ENCODE data around the gene LRRK1. TPM values are rescaled to one million over a fixed set of nuclear protein-coding genes. Genes with fewer than 3 reads are reported as not detected.

LRRK1 gene
- total RNA-seq, 1 donor from 2014 or later, result 4.2 TPM

DNA sequence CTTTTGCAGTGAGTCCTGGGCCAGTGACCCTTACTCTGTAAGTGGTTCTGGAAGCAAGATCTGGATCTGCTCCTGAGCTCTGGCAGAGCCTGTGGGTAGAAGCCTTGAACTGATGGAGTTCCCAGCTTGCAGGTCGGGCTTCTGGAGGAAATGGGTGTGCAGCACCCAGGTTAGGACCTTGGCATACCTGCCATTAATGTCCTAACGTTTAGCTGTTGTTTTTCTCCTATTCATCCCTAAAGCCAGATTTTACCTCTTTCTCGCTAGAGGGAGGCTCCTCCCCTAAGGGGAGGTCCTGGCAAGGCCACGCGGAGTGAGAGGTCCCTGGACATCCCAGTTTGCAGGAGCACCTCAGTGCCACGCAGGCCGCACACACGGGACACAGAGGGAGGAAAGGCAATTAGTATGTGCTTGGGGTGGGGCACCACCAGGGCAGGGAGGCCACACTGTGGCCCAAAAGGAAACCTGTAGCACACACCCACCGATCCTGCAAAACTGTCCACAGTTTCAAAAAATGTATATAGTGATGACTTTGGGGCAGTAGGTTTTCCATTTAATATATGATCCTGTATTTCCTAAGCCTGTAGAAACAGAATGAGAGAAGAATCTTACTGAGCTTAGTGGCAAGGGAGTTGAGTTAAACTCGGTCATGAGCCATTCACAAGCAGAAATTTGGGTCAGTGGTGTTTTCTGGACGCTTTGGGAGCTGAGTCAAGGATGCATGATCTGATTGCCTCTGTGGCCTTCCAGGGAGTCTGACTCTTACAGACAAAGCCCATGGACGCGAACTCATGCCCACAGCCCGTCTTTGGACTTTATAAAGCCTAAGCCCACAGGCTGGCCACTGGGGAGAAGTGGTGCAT lies 148.7 kb downstream of the LRRK1 start:
- Histone ChIP-seq H3K27me3 (ENCODE audit: control insufficient read depth, insufficient read depth, low read length) (no peaks in the 10 kb centered on the region), H3K36me3 (ENCODE audit: control insufficient read depth, insufficient read depth, low read length) (peaks cover 3% of the 10 kb centered on the region), H3K4me3 (ENCODE audit: low read depth, low read length) (no peak overlapping the region)
- DNase-seq (ENCODE audit: low read depth) (no peak), FAIRE-seq (peak; percentile 28)
- TF ChIP-seq CTCF (IDR thresholded peaks at IDR 0.05; ENCODE audit: insufficient read depth, low read length, severe bottlenecking), result no peak

- FAIRE-seq, result peak; percentile 7
- no peak for TF ChIP-seq CTCF (IDR thresholded peaks at IDR 0.05; ENCODE audit: insufficient read depth, low read length, severe bottlenecking)
Measured at GRCh38 chr15:101068523-101068960, 149.4 kb downstream of the LRRK1 start.

DNA sequence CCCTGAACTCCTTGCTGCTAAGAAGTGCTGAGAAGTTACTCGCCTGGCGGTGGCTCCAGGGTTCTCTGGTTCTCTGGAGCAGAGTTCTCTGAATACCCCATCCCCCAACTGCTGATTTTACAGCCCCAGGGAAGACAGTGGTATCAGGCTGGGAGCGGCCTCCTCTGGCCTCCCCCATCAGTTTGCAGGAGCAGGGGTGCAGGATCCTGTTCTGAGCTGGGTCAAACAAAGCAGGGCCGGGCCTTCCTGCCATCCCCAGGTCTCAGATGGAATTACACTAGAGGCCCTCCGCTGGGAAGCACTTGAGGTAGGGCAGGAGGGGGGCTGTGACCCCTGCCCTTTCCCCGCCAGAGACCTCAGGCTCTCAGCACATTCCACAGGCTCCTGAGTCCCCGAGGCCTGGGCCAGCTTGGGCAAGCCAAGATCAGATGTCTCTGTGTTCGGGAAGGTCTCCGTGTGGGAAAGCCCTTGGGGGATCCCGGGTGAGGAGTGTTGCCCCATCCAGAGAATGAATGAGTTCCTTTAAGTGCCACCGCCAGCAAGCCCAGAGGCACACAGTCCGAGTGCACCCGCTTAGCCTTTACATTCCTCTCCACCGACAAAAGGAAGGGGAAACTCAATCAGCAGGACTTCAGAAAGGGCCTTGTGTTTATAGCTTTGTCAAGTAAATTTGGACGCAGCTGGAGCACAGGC lies 149.9 kb downstream of the LRRK1 start:
- FAIRE-seq, result no peak
- DNase-seq (ENCODE audit: low read depth), result peak; percentile 61
- H3K36me3 ChIP-seq (ENCODE audit: control insufficient read depth, insufficient read depth, low read length), result peaks cover 3% of the 10 kb centered on the region
- H3K4me3 ChIP-seq (ENCODE audit: low read depth, low read length), result no peak overlapping the region
- H3K27me3 ChIP-seq (ENCODE audit: control insufficient read depth, insufficient read depth, low read length), result no peaks in the 10 kb centered on the region
- TF ChIP-seq CTCF (IDR thresholded peaks at IDR 0.05; ENCODE audit: insufficient read depth, low read length, severe bottlenecking), result peak; percentile 28

More at GRCh38 chr15:101068523-101068960, 149.4 kb downstream of the LRRK1 start:
- Histone ChIP-seq H3K27me3 (ENCODE audit: control insufficient read depth, insufficient read depth, low read length) (no peaks in the 10 kb centered on the region), H3K4me3 (ENCODE audit: low read depth, low read length) (no peak overlapping the region), H3K36me3 (ENCODE audit: control insufficient read depth, insufficient read depth, low read length) (peaks cover 3% of the 10 kb centered on the region)
- DNase-seq (ENCODE audit: low read depth), result no peak

DNA sequence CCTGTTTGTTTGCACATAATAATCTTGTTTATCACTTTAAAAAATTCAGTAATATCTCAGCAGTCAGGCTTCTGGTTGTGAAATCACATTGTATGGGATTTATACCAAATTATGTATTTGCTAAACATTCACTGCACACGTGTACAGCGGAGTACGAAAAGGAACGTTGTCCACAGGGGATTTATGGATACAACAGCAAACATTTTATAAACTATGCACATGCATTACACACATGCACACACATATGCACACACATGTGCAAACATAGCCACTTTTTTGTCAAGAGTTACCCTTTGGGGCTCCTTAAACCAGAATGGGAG lies 150.5 kb downstream of the LRRK1 start:
- Histone ChIP-seq H3K4me3 (ENCODE audit: low read depth, low read length) (no peak overlapping the region), H3K36me3 (ENCODE audit: control insufficient read depth, insufficient read depth, low read length) (peaks cover 3% of the 10 kb centered on the region), H3K27me3 (ENCODE audit: control insufficient read depth, insufficient read depth, low read length) (no peaks in the 10 kb centered on the region)
- TF ChIP-seq CTCF (IDR thresholded peaks at IDR 0.05; ENCODE audit: insufficient read depth, low read length, severe bottlenecking), result no peak
- DNase-seq (ENCODE audit: low read depth), result no peak
- no peak for FAIRE-seq

DNA sequence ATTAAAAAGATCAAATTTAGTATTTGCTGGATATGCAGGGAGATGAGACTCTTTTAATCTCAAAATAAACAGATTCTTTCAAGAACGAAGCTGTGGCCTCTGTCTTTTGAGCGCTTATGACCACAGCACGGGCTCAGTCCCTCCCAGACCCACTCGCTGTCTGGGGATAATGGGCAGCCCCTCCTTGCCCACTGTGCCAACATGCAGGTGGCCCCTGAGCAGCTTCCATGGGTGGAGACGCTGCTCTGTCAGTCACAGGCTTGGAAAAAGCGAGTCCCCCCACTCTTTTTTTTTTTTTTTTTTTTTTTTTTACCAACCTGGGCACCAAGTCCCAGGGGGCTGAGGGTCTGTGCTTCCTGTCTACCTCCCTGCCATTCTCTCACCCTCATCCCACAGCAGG lies 150.9 kb downstream of the LRRK1 start:
- no peak for DNase-seq (ENCODE audit: low read depth)
- Histone ChIP-seq H3K27me3 (ENCODE audit: control insufficient read depth, insufficient read depth, low read length) (no peaks in the 10 kb centered on the region), H3K36me3 (ENCODE audit: control insufficient read depth, insufficient read depth, low read length) (peaks cover 3% of the 10 kb centered on the region), H3K4me3 (ENCODE audit: low read depth, low read length) (no peak overlapping the region)
- TF ChIP-seq CTCF (IDR thresholded peaks at IDR 0.05; ENCODE audit: insufficient read depth, low read length, severe bottlenecking), result no peak
- FAIRE-seq, result no peak

Measured in bronchial epithelial cell (primary cell).